SK-N-MC (cell line): ENCODE measurements around the gene CHGA.

ENCODE experiments used
- EZH2 ChIP-seq: fragments of 200-600 bp; sonication (generic); IDR thresholded peaks from one replicate; pipeline ENCODE4 v1.6.1; 2017; ENCODE audit warnings: antibody characterized with exemption
- POLR2AphosphoS5 ChIP-seq: IDR thresholded peaks from 2 replicates; pipeline ENCODE4 v1.6.1; 2012; ENCODE audit warnings: mild to moderate bottlenecking, low read depth, low read length, borderline replicate concordance

- no peak for TF ChIP-seq POLR2AphosphoS5
- no peak for TF ChIP-seq EZH2
Measured at GRCh38 chr14:92952481-92953298, 29.7 kb downstream of the CHGA start.
